Thyroid gland (tissue), 4 donors: ENCODE measurements around the gene KLF18. TPM values are rescaled to one million over a fixed set of nuclear protein-coding genes. Genes with fewer than 3 reads are reported as not detected.
"Not testable (repeated sequence)": the region's sequence is repeated elsewhere in the genome, so short reads cannot be mapped to it uniquely, and the experiment has no call there.

ENCODE experiments used
- DNase-seq, 2 donors: peaks; one replicate each; pipeline ENCODE4 v3.0.0-alpha.2; 2019
- H3K27ac ChIP-seq, 3 donors: fragments of 200-600 bp; sonication (generic); 1 replicate in 2 of 3; 2 replicates in 1 of 3; pipeline ENCODE4 v1.5.1; 2016 to 2019; ENCODE audit warnings: mild to moderate bottlenecking in 1 of 3, moderate library complexity in 1 of 3
- H3K27me3 ChIP-seq: fragments of 200-600 bp; sonication (generic); one replicate; pipeline ENCODE4 v1.5.1; 2019
- H3K36me3 ChIP-seq, 2 donors: fragments of 200-600 bp; sonication (generic); one replicate each; pipeline ENCODE4 v1.5.1; 2016 to 2019
- H3K4me1 ChIP-seq, 2 donors: fragments of 200-600 bp; sonication (generic); one replicate each; pipeline ENCODE4 v1.5.1; 2017 to 2019
- H3K4me3 ChIP-seq, 3 donors: fragments of 200-600 bp; sonication (generic); replicated peaks in 1 of 3; 1 replicate in 2 of 3; 2 replicates in 1 of 3; pipeline ENCODE4 v1.5.1; 2016; ENCODE audit warnings: mild to moderate bottlenecking in 1 of 3
- H3K9me3 ChIP-seq: fragments of 200-600 bp; sonication (generic); one replicate; pipeline ENCODE4 v1.5.1; 2017
- CTCF ChIP-seq, 6 experiments: fragments of 200-600 bp in 3 of 6; fragments of 450-650 bp in 3 of 6; sonication (generic) in 3 of 6; IDR thresholded peaks; one replicate each; pipeline ENCODE4 v1.5.1; 2016 to 2019; ENCODE audit warnings: antibody characterized with exemption in 6 of 6, mild to moderate bottlenecking in 2 of 6, inconsistent platforms in 1 of 6, moderate library complexity in 1 of 6
- POLR2A ChIP-seq, 2 donors: fragments of 450-650 bp; IDR thresholded peaks; one replicate each; pipeline ENCODE4 v1.6.1; 2017; ENCODE audit warnings: antibody characterized with exemption in 2 of 2, mild to moderate bottlenecking in 2 of 2, moderate library complexity in 1 of 2
- WGBS, 2 donors: methylation state at CpG; one replicate each; pipeline ENCODE4 v1.1.5; 2017; 5-methylcytosine and 5-hydroxymethylcytosine counted together
- intact Hi-C: fragments of 100-400 bp; cut with DNase I; formaldehyde crosslinking; loops from one replicate; pipeline ENCODE4 v1.15.1; 2023
- total RNA-seq, 4 donors: library from RNA; depleted of rRNA; stranded (reverse); fragments of >200 nt; gene quantifications; one replicate each; pipeline ENCODE4 v1.2.3, GENCODE V29; 2016

The KLF18 gene
- total RNA-seq, 4 donors from 2014 or later, result not detected

GRCh38 chr1:44120398-44120949, 21.0 kb downstream of the KLF18 start:
- Histone ChIP-seq H3K27me3 (no peaks in the 10 kb centered on the region), H3K27ac (no peak overlapping the region), H3K9me3 (no peaks in the 10 kb centered on the region), H3K4me1 (no peaks in the 10 kb centered on the region), H3K36me3 (no peaks in the 10 kb centered on the region), H3K4me3 (no peak overlapping the region)
- TF ChIP-seq POLR2A (IDR thresholded peaks at IDR 0.05) (no peak), CTCF (IDR thresholded peaks at IDR 0.05) (no peak)
- no peak for DNase-seq
- WGBS, 2 donors, result 60 to 62% methylated on average over 5 of the region's 5 CpGs
- intact Hi-C loops, result no loop called here

GRCh38 chr1:44119525-44119924, 21.9 kb downstream of the KLF18 start:
- Histone ChIP-seq H3K36me3 (no peaks in the 10 kb centered on the region), H3K9me3 (no peaks in the 10 kb centered on the region), H3K4me1 (no peaks in the 10 kb centered on the region), H3K27ac (no peak overlapping the region), H3K27me3 (no peaks in the 10 kb centered on the region), H3K4me3 (no peak overlapping the region)
- no peak for DNase-seq
- no peak for TF ChIP-seq CTCF (IDR thresholded peaks at IDR 0.05)
- TF ChIP-seq POLR2A (IDR thresholded peaks at IDR 0.05), result no peak
- 88 to 89% methylated on average over 6 of the region's 6 CpGs for WGBS, 2 donors
- intact Hi-C loops, result no loop called here

GRCh38 chr1:44118682-44119081, 22.7 kb downstream of the KLF18 start, which contains the start of gene KLF17:
Gene KLF17, plus strand, starts transcription at chr1:44118821. Its CDS starts 87 bp downstream, at chr1:44118908.
- Histone ChIP-seq H3K27me3 (no peaks in the 10 kb centered on the region), H3K4me3 (no peak within 1 kb of the TSS), H3K4me1 (no peaks in the 10 kb centered on the region), H3K9me3 (no peaks in the 10 kb centered on the region), H3K36me3 (no peaks in the 10 kb centered on the region), H3K27ac (no peak within 1 kb of the TSS)
- TF ChIP-seq CTCF (IDR thresholded peaks at IDR 0.05) (no peak), POLR2A (IDR thresholded peaks at IDR 0.05) (no peak)
- intact Hi-C loops, result no loop called here
- DNase-seq, result no peak
- 95 to 98% methylated on average over 22 to 25 of the region's 25 CpGs for WGBS, 2 donors

- WGBS, 2 donors, result 98% methylated on average over 10 of the region's 10 CpGs
- H3K9me3 ChIP-seq, DNase-seq, H3K36me3 ChIP-seq, H3K4me3 ChIP-seq, intact Hi-C loops, H3K27ac ChIP-seq, H3K4me1 ChIP-seq, H3K27me3 ChIP-seq: not testable (repeated sequence)
Measured at GRCh38 chr1:44117272-44117671, 24.2 kb downstream of the KLF18 start.

GRCh38 chr1:44114098-44114497, 27.3 kb downstream of the KLF18 start:
- Histone ChIP-seq H3K27me3 (no peaks in the 10 kb centered on the region), H3K36me3 (no peaks in the 10 kb centered on the region), H3K27ac (no peak overlapping the region), H3K9me3 (no peaks in the 10 kb centered on the region), H3K4me1 (no peaks in the 10 kb centered on the region), H3K4me3 (no peak overlapping the region)
- intact Hi-C loops, result no loop called here
- 82 to 90% methylated on average over 7 of the region's 7 CpGs for WGBS, 2 donors
- no peak for DNase-seq
- TF ChIP-seq POLR2A (IDR thresholded peaks at IDR 0.05) (no peak), CTCF (IDR thresholded peaks at IDR 0.05) (no peak)
